ENCODE results near the gene GOLT1A. TPM values are rescaled to one million over a fixed set of nuclear protein-coding genes. Genes with fewer than 3 reads are reported as not detected.

Gene GOLT1A
- polyA plus RNA-seq, 4 donors, result 42.8 to 136 (median 112) TPM

GRCh38 chr1:204251926-204252689 lies 38.3 kb upstream of the GOLT1A start:
- H3K4me1 ChIP-seq (ENCODE audit: control insufficient read depth in 3 of 3, insufficient read depth in 2 of 3, low read depth in 1 of 3, low read length in 2 of 3), result no peaks in the 10 kb centered on the region
- 82 to 89% (median 87%) methylated on average over 6 of the region's 6 CpGs for WGBS, 3 donors
- no peaks in the 10 kb centered on the region for H3K9me3 ChIP-seq (ENCODE audit: control insufficient read depth in 2 of 2, insufficient read depth in 1 of 2, low read depth in 1 of 2, low read length in 1 of 2)
- DNase-seq (no peak), FAIRE-seq (no peak)
- no peak overlapping the region for H3K27ac ChIP-seq (ENCODE audit: low read depth in 1 of 3, low read length in 2 of 3)
- H3K4me3 ChIP-seq (ENCODE audit: low read depth in 1 of 3, low read length in 3 of 3), result no peak overlapping the region
- H3K36me3 ChIP-seq (ENCODE audit: control insufficient read depth in 3 of 3, insufficient read depth in 2 of 3, low read depth in 1 of 3, low read length in 3 of 3), result peaks cover 0 to 92% (median 8%) of the 10 kb centered on the region in 3 donors
- no peaks in the 10 kb centered on the region for H3K27me3 ChIP-seq (ENCODE audit: control insufficient read depth in 3 of 3, insufficient read depth in 3 of 3, low read length in 3 of 3)

GRCh38 chr1:204251286-204251685 lies 37.5 kb upstream of the GOLT1A start:
- no peaks in the 10 kb centered on the region for H3K27me3 ChIP-seq (ENCODE audit: control insufficient read depth in 3 of 3, insufficient read depth in 3 of 3, low read length in 3 of 3)
- 91 to 96% (median 93%) methylated on average over 7 of the region's 7 CpGs for WGBS, 3 donors
- H3K36me3 ChIP-seq (ENCODE audit: control insufficient read depth in 3 of 3, insufficient read depth in 2 of 3, low read depth in 1 of 3, low read length in 3 of 3), result peaks cover 0 to 92% (median 8%) of the 10 kb centered on the region in 3 donors
- H3K27ac ChIP-seq (ENCODE audit: low read depth in 1 of 3, low read length in 2 of 3), result no peak overlapping the region
- FAIRE-seq (no peak), DNase-seq (no peak)
- no peak overlapping the region for H3K4me3 ChIP-seq (ENCODE audit: low read depth in 1 of 3, low read length in 3 of 3)
- H3K4me1 ChIP-seq (ENCODE audit: control insufficient read depth in 3 of 3, insufficient read depth in 2 of 3, low read depth in 1 of 3, low read length in 2 of 3), result no peaks in the 10 kb centered on the region
- no peaks in the 10 kb centered on the region for H3K9me3 ChIP-seq (ENCODE audit: control insufficient read depth in 2 of 2, insufficient read depth in 1 of 2, low read depth in 1 of 2, low read length in 1 of 2)

DNA sequence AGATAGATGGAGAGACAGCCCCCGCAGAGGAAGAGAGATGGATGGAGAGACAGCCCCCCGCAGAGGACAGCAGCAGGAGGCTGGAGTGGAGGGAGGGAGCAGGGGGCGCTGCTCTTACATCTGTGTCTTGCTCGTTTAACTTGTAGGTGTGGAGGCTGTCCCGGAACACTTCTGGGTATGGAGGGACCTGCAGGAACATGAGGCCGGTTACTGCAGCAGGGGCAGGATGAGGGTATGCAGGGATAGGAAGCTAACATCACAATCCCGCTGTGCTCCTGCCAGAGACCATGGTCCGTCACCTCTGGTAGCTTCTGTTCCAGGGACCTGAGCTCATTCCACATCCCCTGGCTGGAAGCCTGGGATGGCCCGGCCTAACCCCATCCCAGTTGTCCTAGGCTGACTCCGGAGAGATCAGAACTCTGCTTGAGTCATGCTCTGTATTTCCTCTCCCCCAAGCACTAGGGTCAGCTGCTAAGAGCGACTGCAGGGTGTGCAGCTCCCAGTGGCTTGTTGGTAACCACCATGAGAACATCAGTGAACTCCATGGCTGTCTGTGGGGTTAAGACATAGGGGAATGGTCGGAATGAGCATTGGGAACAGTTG lies 36.7 kb upstream of the GOLT1A start:
- no peaks in the 10 kb centered on the region for H3K9me3 ChIP-seq (ENCODE audit: control insufficient read depth in 2 of 2, insufficient read depth in 1 of 2, low read depth in 1 of 2, low read length in 1 of 2)
- peaks cover 0 to 90% (median 7%) of the 10 kb centered on the region in 3 donors for H3K36me3 ChIP-seq (ENCODE audit: control insufficient read depth in 3 of 3, insufficient read depth in 2 of 3, low read depth in 1 of 3, low read length in 3 of 3)
- no peaks in the 10 kb centered on the region for H3K4me1 ChIP-seq (ENCODE audit: control insufficient read depth in 3 of 3, insufficient read depth in 2 of 3, low read depth in 1 of 3, low read length in 2 of 3)
- H3K27ac ChIP-seq (ENCODE audit: low read depth in 1 of 3, low read length in 2 of 3), result no peak overlapping the region
- WGBS, 3 donors, result 71 to 90% (median 84%) methylated on average over 12 of the region's 12 CpGs
- FAIRE-seq, result no peak
- no peak for DNase-seq
- no peaks in the 10 kb centered on the region for H3K27me3 ChIP-seq (ENCODE audit: control insufficient read depth in 3 of 3, insufficient read depth in 3 of 3, low read length in 3 of 3)
- H3K4me3 ChIP-seq (ENCODE audit: low read depth in 1 of 3, low read length in 3 of 3), result no peak overlapping the region

DNA sequence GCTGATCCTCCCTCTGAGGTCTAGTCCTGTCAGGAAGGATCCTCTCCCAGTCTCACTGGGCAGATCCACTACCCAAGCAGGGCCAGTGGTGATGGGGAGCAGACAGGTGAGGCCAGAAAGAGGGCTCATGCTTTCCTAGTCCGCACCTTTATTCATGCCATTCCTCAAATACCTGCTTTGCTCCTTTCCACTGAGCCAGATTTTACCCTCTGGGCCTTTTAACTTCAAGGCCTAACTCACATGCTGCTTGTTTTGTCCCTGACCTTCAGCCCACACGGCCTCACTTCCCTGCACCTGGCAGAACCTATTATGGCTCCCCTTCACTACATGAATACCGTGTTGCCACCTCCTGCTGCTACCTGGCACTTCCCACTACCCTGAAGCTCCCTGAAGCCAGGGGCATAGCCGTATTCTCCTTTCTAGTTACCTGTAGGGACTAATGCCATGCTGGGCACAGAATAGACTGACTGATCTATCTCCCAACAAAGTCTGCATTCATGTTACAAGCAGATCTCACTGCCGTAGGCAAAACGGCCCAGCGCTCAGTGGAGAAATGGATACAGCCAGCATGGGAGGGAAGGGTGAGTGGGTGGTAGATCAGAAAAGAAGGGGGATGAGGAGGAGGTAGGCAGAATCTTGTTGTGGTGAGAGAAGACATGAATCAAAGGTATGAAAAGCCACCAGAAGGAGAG lies 36.1 kb upstream of the GOLT1A start:
- Histone ChIP-seq H3K4me3 (ENCODE audit: low read depth in 1 of 3, low read length in 3 of 3) (no peak overlapping the region), H3K27me3 (ENCODE audit: control insufficient read depth in 3 of 3, insufficient read depth in 3 of 3, low read length in 3 of 3) (no peaks in the 10 kb centered on the region), H3K9me3 (ENCODE audit: control insufficient read depth in 2 of 2, insufficient read depth in 1 of 2, low read depth in 1 of 2, low read length in 1 of 2) (no peaks in the 10 kb centered on the region), H3K36me3 (ENCODE audit: control insufficient read depth in 3 of 3, insufficient read depth in 2 of 3, low read depth in 1 of 3, low read length in 3 of 3) (peaks cover 0 to 91% (median 11%) of the 10 kb centered on the region in 3 donors), H3K4me1 (ENCODE audit: control insufficient read depth in 3 of 3, insufficient read depth in 2 of 3, low read depth in 1 of 3, low read length in 2 of 3) (no peaks in the 10 kb centered on the region), H3K27ac (ENCODE audit: low read depth in 1 of 3, low read length in 2 of 3) (no peak overlapping the region)
- no peak for FAIRE-seq
- DNase-seq, result no peak
- 77 to 78% (median 78%) methylated on average over 7 of the region's 7 CpGs for WGBS, 3 donors

GRCh38 chr1:204248954-204249353 lies 35.2 kb upstream of the GOLT1A start:
- no peak for FAIRE-seq
- no peaks in the 10 kb centered on the region for H3K27me3 ChIP-seq (ENCODE audit: control insufficient read depth in 3 of 3, insufficient read depth in 3 of 3, low read length in 3 of 3)
- H3K4me3 ChIP-seq (ENCODE audit: low read depth in 1 of 3, low read length in 3 of 3), result no peak overlapping the region
- peaks cover 0 to 91% (median 14%) of the 10 kb centered on the region in 3 donors for H3K36me3 ChIP-seq (ENCODE audit: control insufficient read depth in 3 of 3, insufficient read depth in 2 of 3, low read depth in 1 of 3, low read length in 3 of 3)
- no peaks in the 10 kb centered on the region for H3K4me1 ChIP-seq (ENCODE audit: control insufficient read depth in 3 of 3, insufficient read depth in 2 of 3, low read depth in 1 of 3, low read length in 2 of 3)
- H3K9me3 ChIP-seq (ENCODE audit: control insufficient read depth in 2 of 2, insufficient read depth in 1 of 2, low read depth in 1 of 2, low read length in 1 of 2), result no peaks in the 10 kb centered on the region
- WGBS, 3 donors, result 83 to 95% (median 92%) methylated on average over 3 of the region's 3 CpGs
- DNase-seq, result no peak
- no peak overlapping the region for H3K27ac ChIP-seq (ENCODE audit: low read depth in 1 of 3, low read length in 2 of 3)

- no peak for DNase-seq
- no peak overlapping the region for H3K4me3 ChIP-seq (ENCODE audit: low read depth in 1 of 3, low read length in 3 of 3)
- FAIRE-seq, result no peak
- no peak overlapping the region for H3K27ac ChIP-seq (ENCODE audit: low read depth in 1 of 3, low read length in 2 of 3)
- peaks cover 0 to 93% (median 17%) of the 10 kb centered on the region in 3 donors for H3K36me3 ChIP-seq (ENCODE audit: control insufficient read depth in 3 of 3, insufficient read depth in 2 of 3, low read depth in 1 of 3, low read length in 3 of 3)
- no peaks in the 10 kb centered on the region for H3K9me3 ChIP-seq (ENCODE audit: control insufficient read depth in 2 of 2, insufficient read depth in 1 of 2, low read depth in 1 of 2, low read length in 1 of 2)
- no peaks in the 10 kb centered on the region for H3K4me1 ChIP-seq (ENCODE audit: control insufficient read depth in 3 of 3, insufficient read depth in 2 of 3, low read depth in 1 of 3, low read length in 2 of 3)
- no peaks in the 10 kb centered on the region for H3K27me3 ChIP-seq (ENCODE audit: control insufficient read depth in 3 of 3, insufficient read depth in 3 of 3, low read length in 3 of 3)
- 91 to 95% (median 94%) methylated on average over 4 of the region's 4 CpGs for whole genome bisulfite sequencing, 3 donors
Observed at GRCh38 chr1:204246876-204247275, 33.1 kb upstream of the GOLT1A start.

DNA sequence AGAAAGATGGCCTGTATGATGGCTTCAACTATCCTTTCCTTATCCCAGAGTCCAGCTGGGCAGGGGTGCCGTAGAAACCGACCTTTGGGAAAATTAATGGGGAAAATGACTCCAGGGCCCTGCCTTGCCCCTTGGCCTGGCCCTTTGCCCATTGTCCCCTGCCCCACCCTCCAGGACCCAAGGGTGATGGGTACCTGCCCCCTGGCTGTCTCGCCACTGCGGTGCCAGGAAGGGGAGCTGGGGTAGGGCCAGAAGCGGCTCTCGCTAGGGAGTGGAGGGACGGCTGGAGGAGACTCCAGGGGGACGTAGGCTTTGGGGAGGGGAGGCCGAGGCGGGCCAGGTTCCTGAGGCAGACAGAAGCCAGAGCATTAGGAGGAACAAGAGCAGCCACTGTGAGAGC lies 29.1 kb upstream of the GOLT1A start:
- FAIRE-seq, result no peak
- Histone ChIP-seq H3K27ac (ENCODE audit: low read depth in 1 of 3, low read length in 2 of 3) (no peak overlapping the region), H3K4me3 (ENCODE audit: low read depth in 1 of 3, low read length in 3 of 3) (no peak overlapping the region), H3K4me1 (ENCODE audit: control insufficient read depth in 3 of 3, insufficient read depth in 2 of 3, low read depth in 1 of 3, low read length in 2 of 3) (no peaks in the 10 kb centered on the region), H3K27me3 (ENCODE audit: control insufficient read depth in 3 of 3, insufficient read depth in 3 of 3, low read length in 3 of 3) (no peaks in the 10 kb centered on the region), H3K36me3 (ENCODE audit: control insufficient read depth in 3 of 3, insufficient read depth in 2 of 3, low read depth in 1 of 3, low read length in 3 of 3) (peaks cover 0 to 80% (median 18%) of the 10 kb centered on the region in 3 donors), H3K9me3 (ENCODE audit: control insufficient read depth in 2 of 2, insufficient read depth in 1 of 2, low read depth in 1 of 2, low read length in 1 of 2) (no peaks in the 10 kb centered on the region)
- 92 to 97% (median 97%) methylated on average over 10 of the region's 10 CpGs for WGBS, 3 donors
- no peak for DNase-seq

DNA sequence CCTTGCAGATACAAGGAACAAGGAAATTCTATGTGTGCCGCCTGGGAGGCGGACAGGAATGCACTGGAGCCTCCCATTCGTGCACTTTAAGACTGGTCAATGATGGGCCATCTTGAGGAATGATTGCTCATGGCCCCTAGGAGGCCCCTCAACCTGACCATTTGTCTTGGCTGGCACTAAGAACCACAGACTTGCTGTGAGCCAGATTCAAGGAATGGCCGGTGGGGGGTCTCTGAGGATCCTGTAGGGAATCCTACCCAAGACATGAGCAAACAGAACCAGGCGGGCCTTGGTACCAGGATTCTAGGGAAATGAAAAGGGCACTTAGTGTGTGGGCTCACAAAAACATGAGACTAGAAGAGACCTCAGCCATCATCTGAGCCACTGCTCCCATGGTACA lies 28.1 kb upstream of the GOLT1A start:
- peaks cover 0 to 71% (median 18%) of the 10 kb centered on the region in 3 donors for H3K36me3 ChIP-seq (ENCODE audit: control insufficient read depth in 3 of 3, insufficient read depth in 2 of 3, low read depth in 1 of 3, low read length in 3 of 3)
- no peaks in the 10 kb centered on the region for H3K4me1 ChIP-seq (ENCODE audit: control insufficient read depth in 3 of 3, insufficient read depth in 2 of 3, low read depth in 1 of 3, low read length in 2 of 3)
- H3K27ac ChIP-seq (ENCODE audit: low read depth in 1 of 3, low read length in 2 of 3), result no peak overlapping the region
- H3K27me3 ChIP-seq (ENCODE audit: control insufficient read depth in 3 of 3, insufficient read depth in 3 of 3, low read length in 3 of 3), result no peaks in the 10 kb centered on the region
- H3K9me3 ChIP-seq (ENCODE audit: control insufficient read depth in 2 of 2, insufficient read depth in 1 of 2, low read depth in 1 of 2, low read length in 1 of 2), result no peaks in the 10 kb centered on the region
- FAIRE-seq (no peak), DNase-seq (no peak)
- no peak overlapping the region for H3K4me3 ChIP-seq (ENCODE audit: low read depth in 1 of 3, low read length in 3 of 3)
- WGBS, 3 donors, result 92 to 98% (median 94%) methylated on average over 5 of the region's 5 CpGs
